Skin of body (tissue), 3 donors: ENCODE results near the gene CCL21. TPM values are rescaled to one million over a fixed set of nuclear protein-coding genes. Genes with fewer than 3 reads are reported as not detected.
A peak's percentile ranks its signal among the peaks of the same experiment; 100 is the strongest.

Source experiments
- DNase-seq: peaks from one replicate; lab custom pipeline; 2025; lab: John Stamatoyannopoulos, UW
- small RNA-seq: library from RNA; depleted of rRNA; stranded (forward); fragments of <200 nt; gene quantifications from one replicate; pipeline ENCODE3, GENCODE V24; 2014; ENCODE audit warnings: low replicate concordance
- total RNA-seq: library from RNA; depleted of rRNA; stranded (reverse); fragments of >200 nt; gene quantifications from one replicate; pipeline ENCODE4 v1.2.3, GENCODE V29; 2014

CCL21 gene
- total RNA-seq, 1 donor from 2014 or later, result 11.9 TPM

DNA sequence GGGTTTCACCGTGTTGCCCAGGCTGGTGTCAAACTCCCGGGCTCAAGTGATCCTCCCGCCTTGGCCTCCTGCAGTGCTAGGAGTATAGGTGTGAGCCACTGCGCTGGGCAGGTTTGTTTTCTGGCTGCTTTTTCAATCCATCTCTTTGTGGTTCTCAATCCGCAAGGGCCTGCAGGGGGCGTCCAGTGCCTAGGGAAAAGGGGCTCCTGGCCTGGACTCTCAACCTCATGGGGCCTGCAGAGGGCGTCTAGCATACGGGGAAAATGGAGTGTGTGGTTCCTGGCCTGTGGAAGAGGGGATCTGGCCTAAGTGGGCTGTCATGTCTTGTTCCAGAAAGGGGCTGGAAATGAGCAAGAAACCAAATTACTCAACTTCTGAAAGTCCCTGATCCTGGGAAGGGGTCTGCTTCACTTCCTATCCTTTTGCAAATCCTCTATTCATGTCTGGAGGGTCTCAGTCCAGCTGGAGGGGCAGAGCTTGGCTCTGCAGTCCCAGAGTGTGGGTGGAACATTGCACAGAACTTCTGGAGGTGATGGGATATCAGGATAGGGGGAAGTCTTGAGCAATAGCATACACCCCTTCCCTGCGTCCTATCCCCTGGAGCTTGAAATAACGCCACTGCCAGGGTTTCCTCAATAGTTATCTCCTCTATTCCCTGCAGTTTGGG, 34.8 kb downstream of the CCL21 start:
- peak; percentile 50 for DNase-seq

DNA sequence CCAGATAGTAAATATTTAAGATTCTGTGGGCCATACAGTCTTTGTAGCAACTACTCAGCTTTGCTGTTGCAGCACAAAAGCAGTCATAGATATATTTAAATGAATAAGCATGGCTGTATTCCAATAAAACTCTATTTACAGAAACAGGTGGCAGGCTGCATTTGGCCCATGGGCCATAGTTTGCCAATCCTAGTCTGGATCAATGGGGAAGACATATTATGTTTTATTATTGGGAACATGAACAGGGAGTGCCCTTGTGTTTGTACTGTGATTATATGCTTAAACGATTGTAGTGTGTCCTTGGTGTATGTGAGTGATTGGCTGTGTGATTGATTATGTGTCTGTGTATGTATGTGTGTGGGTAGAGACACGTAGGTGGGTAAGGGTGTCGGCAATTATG, 35.5 kb downstream of the CCL21 start:
- no peak for DNase-seq

DNA sequence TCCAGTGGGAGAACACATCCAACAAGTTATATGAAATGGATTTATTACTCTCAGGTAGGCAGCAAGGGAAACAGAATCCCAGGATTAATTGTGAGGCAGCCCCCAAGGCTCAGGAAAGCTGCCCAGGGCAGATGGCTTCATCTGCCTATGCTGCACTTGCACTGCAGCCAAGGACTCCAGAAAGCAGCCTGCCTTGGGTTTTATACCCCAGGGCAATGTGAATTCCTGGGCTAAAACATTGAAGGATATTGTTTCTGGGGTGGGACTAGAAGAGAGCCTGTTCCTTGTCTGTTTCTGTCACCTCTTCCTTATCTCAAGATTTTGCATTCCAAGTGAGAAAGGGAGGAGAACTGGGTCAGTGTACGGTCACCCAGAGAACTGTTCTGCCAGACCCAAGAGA, 38.6 kb downstream of the CCL21 start:
- DNase-seq, result no peak

DNA sequence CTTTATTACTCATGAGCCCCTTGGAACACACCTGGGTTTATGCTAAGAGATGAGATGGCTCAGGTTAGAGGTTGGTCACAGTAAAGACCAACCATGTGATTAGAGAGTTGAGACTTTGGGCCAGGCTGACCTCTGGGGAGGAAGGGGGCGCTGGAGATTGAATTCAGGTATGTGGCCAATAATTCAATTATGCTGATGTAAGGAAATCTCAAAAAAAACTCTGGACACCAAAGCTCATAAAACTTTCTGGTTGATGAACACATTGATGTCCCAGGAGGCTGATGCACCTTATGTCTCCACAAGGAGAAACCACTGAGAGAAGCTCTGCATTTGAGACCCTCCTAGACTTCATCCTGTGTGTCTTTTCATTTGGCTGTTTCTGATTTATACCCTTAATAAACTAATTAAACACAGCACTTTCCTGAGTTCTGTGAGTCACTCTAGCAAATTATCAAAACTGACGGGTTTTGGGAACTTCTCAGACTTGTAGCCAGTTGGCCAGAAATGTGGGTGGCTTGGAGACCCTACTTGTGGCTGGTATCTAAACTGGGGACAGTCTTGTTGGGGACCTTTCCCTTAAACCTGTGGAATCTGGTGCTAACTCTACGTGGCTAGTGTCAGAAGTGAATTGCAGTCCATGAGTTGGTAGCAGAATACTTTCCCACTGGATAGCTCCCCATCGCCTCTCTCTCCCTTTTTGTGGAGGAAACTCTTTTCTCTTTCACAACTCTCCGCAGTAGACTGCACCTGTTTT, 40.0 kb downstream of the CCL21 start:
- DNase-seq, result no peak

DNA sequence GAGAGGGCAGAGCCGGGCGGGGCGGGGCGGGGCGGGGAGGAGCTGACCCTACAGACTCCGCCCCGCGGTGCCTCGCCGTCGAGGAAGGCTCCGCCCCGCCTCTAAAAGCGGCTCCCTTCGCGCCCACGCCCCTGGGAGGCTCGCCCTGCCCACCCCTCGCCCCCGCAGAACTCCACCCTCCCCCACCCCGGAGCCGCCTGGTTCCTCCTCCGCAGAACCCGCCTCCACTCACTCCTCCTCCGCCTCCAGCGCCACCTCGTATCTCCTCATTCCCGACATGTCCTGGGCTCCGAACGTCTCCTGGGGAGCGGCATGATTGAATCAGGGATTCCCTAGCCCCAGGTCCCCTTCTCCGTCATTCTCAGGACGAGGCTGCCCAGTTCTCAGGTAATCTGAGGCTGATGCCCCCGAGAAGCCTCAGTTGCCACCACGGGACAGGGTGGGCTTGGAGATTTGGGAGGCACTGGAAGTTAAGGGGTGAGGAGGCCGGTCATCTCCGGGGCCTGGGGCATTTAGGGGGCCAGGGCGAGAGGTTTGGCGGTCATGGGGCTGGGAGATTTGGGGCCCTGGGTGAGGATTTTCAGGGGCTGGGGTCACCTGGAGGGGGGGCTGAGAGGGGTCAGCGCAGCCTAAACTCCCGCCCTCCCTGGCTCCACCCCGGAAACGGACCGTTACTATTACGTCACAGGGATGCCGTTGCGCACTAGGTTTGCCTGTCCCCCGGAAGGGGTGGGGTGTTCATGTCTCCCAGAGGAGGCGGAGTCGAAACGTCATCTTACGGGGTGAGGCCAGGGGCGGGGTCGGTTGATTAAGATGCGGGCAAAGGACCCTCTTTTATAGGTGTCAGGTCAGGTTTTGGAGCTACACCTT, 44.3 kb downstream of the CCL21 start:
- peak; percentile 95 for DNase-seq

DNA sequence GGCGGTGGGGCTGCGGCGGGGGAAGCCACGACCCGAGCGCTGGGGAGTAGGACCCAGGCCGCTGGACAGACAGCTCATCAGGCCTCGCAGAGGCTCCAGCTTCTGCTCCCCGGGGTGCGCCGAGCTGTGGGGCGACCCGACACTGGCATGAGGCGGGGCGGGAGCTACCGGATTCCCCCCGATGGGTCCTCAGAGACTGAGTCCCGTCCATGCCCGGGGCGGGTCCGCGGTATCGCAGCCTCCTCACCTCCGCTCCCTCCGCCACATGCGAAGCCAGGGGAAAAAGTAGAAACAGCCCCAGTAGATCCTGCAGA, 44.9 kb downstream of the CCL21 start:
- DNase-seq, result no peak

DNA sequence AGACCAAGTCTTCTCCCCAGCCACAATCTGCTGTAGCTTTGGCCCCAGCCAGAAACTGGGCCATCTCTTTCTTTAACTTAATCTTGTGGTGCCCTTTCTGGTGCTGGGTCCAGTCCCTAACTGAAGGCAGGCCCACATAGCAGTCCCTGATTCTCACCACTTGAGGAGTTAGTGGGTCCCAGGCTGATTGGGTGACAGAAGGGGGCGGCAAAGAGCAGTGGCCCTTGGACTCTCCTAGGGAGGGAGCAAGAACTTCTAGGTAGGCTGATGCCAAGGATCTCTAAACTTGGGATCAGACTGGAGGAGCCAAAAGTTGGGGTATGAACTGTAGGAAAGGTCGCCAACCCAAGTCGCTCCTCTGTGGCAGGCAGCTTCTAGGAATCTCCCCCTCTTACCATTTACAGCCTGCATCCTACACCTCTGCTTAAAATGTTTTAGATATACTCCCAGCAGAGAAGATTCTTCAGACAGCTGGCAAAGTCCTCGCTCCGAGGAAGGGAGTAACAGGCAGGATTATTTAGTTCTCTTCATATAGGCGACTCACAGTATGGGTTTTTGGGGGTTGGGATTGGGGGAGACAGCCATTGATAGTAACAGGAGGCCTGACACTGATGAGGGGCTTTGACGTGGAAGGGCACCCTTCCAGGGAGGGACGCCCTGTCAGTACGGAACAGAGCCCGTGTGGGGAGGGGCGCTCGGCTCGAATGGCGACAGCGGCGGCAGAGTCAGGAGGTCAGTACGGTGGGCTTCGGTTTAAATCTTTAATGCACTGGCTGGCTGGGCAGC, 45.5 kb downstream of the CCL21 start:
- peak; percentile 59 for DNase-seq

DNA sequence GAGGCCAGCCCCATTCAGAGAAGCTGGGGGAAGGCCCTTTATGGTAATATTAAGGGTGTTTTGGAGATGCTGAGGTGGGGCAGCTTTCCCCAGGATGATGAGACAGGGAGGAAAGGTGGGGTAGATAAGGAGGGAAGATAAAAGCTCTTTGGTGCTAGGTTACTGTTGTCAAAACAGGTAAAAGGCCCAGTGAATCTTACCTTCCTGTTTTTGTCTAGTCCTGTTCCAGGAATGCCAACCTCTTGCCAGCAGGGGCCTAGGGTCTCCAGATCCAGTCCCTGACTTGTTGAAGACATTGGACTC, 46.7 kb downstream of the CCL21 start:
- no peak for DNase-seq

DNA sequence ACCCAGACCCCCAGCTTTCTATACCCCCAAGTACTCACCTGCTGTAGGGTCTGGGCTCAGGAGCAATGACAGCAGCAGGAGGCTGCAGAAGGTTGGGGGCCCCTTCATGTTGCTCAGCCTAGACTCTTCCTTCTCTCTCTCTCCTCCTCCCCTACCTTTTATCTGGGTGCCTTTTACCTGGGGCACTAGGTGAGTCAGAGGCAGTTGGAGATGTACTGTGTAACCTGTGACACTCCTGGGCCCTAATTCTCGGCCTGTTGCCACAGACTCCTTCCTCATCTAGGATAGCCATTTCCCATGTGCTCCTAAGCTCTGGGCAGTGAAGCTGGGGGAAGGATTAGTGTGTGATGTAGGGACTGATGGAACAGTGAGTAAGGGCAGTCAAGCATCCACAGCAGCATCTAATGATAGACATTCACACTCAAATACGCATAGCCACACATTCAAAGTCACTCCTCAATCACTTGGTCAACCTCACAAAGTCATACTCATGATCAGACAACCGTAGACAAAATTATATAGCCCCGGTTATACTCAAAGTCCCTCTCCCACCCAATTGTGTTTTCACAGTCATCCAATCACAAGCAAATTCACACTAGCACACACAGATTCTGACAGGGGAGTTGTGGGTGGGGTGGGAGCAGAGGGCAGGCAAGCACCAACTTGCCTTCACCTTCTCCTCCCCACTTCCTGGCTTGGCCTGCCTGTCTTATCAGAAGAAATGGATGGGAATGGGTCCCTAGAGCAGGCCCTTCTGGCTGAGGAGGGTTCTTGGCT, 47.2 kb downstream of the CCL21 start, which contains the start of gene CCL27:
CCL27 (minus strand) TSS at position 132 of the 777 bp plus-strand sequence; CDS start at position 108, 24 bp downstream.
- no peak for DNase-seq

DNA sequence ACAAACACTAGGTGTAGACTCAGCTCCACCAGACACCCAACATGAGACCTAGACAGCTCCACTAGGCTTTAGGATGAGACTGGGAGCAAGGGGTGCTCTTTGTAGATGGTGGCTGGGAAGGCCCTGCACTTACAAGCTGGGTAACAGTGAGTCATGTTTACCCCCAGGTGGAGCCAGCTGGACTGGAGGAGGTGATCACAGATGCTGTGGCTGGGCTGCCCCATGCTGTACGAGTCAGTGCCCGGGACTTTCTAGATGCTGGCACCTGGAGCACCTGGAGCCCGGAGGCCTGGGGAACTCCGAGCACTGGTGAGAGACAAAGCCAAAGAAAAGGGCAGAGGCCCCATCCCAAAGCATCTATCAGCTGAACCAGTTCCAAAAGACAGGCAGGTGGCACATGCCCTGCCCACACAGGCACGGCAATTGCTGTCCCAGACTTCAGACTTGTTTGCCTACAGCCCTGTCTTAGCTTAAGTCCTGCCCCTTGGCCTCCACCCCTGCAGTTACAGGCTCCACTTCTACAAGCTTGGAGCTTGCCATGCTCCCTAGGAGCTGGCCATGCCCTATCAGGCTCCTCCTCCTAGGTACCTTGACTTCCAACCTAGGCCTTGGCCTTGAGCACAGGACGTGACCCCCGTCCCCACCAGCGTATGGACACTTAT, 50.2 kb downstream of the CCL21 start:
- DNase-seq, result no peak

Small RNA genes within 50 kb of the gene (small RNA-seq; reads per million reads assigned to genes)
- gene CCL27, result not detected

Other genes with a start within 250 kb of the CCL21 start
- 3.3 TPM for gene ENHO, start 187.1 kb downstream of the CCL21 start, total RNA-seq
- gene CNTFR, start 120.4 kb downstream of the CCL21 start, total RNA-seq, result 7.5 TPM
- gene RPP25L, start 98.0 kb downstream of the CCL21 start, total RNA-seq, result 10.4 TPM
- gene DCTN3, start 89.6 kb downstream of the CCL21 start, total RNA-seq, result 60.6 TPM
- gene ARID3C, start 81.1 kb downstream of the CCL21 start, total RNA-seq, result not detected
- 26.1 TPM for gene SIGMAR1, start 72.3 kb downstream of the CCL21 start, total RNA-seq
- gene GALT, start 63.5 kb downstream of the CCL21 start, total RNA-seq, result 44.2 TPM
- gene IL11RA, start 58.0 kb downstream of the CCL21 start, total RNA-seq, result 77.3 TPM
- 7.6 TPM for gene CCL27, start 47.5 kb downstream of the CCL21 start, total RNA-seq
- 0.39 TPM for gene CCL19, start 18.9 kb downstream of the CCL21 start, total RNA-seq
- gene PHF24, start 248.1 kb upstream of the CCL21 start, total RNA-seq, result 0.49 TPM